ENCODE measurements around the gene EPGN. TPM values are rescaled to one million over a fixed set of nuclear protein-coding genes. Genes with fewer than 3 reads are reported as not detected.

EPGN gene
- total RNA-seq, 4 donors from 2014 or later, result not detected

- Histone ChIP-seq H3K4me3 (replicated peaks in 1 of 3) (no peak overlapping the region), H3K27ac (no peak overlapping the region), H3K36me3 (no peaks in the 10 kb centered on the region), H3K4me1 (no peaks in the 10 kb centered on the region), H3K27me3 (no peaks in the 10 kb centered on the region), H3K9me3 (no peaks in the 10 kb centered on the region)
- no peak for DNase-seq
- TF ChIP-seq POLR2A (IDR thresholded peaks at IDR 0.05) (no peak), CTCF (IDR thresholded peaks at IDR 0.05) (no peak)
- intact Hi-C loops (cut with DNase I), result no loop called here
These were observed 25.3 kb upstream of the EPGN start for GRCh38 chr4:74282926-74283325.

DNA sequence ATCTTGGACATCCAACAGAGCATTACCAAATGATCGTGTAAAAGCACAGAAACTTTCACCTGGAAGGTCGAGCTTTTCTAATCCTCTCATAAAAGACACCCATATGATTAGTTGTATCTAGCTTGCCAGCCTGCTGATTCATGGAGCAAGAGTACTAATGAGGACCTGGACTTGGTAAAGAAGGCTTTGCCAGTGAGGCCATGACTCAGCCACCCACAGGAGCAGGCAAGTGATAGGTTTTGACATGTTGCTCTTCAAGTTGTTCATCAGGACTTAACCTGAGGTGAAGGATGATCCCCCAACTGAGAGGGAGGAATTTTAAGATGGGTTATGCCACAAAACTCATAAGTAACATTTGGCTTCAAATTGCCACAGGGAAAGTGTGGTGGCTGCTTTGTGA is 24.7 kb upstream of the EPGN start:
- Histone ChIP-seq H3K4me1 (no peaks in the 10 kb centered on the region), H3K27me3 (no peaks in the 10 kb centered on the region), H3K27ac (no peak overlapping the region), H3K36me3 (no peaks in the 10 kb centered on the region), H3K4me3 (replicated peaks in 1 of 3) (no peak overlapping the region), H3K9me3 (no peaks in the 10 kb centered on the region)
- 90 to 94% methylated on average over 2 of the region's 2 CpGs for WGBS, 2 donors
- TF ChIP-seq CTCF (IDR thresholded peaks at IDR 0.05) (no peak), POLR2A (IDR thresholded peaks at IDR 0.05) (no peak)
- no peak for DNase-seq
- intact Hi-C loops (cut with DNase I), result no loop called here

GRCh38 chr4:74284053-74284452 is 24.2 kb upstream of the EPGN start:
- no peaks in the 10 kb centered on the region for H3K9me3 ChIP-seq
- H3K4me3 ChIP-seq (replicated peaks in 1 of 3), result no peak overlapping the region
- no peaks in the 10 kb centered on the region for H3K27me3 ChIP-seq
- intact Hi-C loops (cut with DNase I), result no loop called here
- TF ChIP-seq CTCF (IDR thresholded peaks at IDR 0.05) (no peak), POLR2A (IDR thresholded peaks at IDR 0.05) (no peak)
- no peak for DNase-seq
- WGBS, 2 donors, result 40 to 75% methylated on average over 3 of the region's 3 CpGs
- no peaks in the 10 kb centered on the region for H3K4me1 ChIP-seq
- no peak overlapping the region for H3K27ac ChIP-seq
- no peaks in the 10 kb centered on the region for H3K36me3 ChIP-seq

DNA sequence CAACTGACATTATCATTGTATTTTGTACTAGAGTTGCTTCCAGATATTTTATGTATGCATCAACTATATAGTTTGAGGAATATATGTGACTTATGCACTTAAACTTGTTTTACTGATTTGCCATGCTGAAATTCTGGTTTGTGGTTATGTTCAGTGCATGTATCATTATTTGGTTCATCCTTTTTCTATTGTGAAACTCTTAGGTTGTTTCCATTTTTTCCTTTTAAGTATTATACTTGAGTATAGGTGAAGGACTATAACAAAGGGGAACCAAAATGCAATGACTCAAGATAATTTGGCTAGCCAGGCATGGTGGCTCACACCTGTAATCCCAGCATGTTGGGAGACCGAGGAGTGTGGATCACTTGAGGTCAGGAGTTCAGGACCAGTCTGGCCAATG is 21.1 kb upstream of the EPGN start:
- 92 to 96% methylated on average over 1 of the region's 1 CpG for WGBS, 2 donors
- Histone ChIP-seq H3K36me3 (no peaks in the 10 kb centered on the region), H3K27me3 (no peaks in the 10 kb centered on the region), H3K27ac (no peak overlapping the region), H3K4me3 (replicated peaks in 1 of 3) (no peak overlapping the region), H3K9me3 (no peaks in the 10 kb centered on the region), H3K4me1 (no peaks in the 10 kb centered on the region)
- intact Hi-C loops (cut with DNase I), result no loop called here
- no peak for DNase-seq
- TF ChIP-seq POLR2A (IDR thresholded peaks at IDR 0.05), result no peak
- TF ChIP-seq CTCF (IDR thresholded peaks at IDR 0.05), result no peak

- intact Hi-C loops (cut with DNase I), result no loop called here
- Histone ChIP-seq H3K4me1 (peaks cover 3 to 5% of the 10 kb centered on the region in 2 donors), H3K27me3 (no peaks in the 10 kb centered on the region), H3K4me3 (replicated peaks in 1 of 3) (no peak overlapping the region), H3K27ac (no peak overlapping the region), H3K36me3 (no peaks in the 10 kb centered on the region), H3K9me3 (no peaks in the 10 kb centered on the region)
- no peak for DNase-seq
- TF ChIP-seq POLR2A (IDR thresholded peaks at IDR 0.05) (no peak), CTCF (IDR thresholded peaks at IDR 0.05) (no peak)
These were observed 20.5 kb upstream of the EPGN start for GRCh38 chr4:74287791-74288190.
